Memory B cell (primary cell): Measurements from ENCODE around the gene COP1.
"Not testable (repeated sequence)": the region's sequence is repeated elsewhere in the genome, so short reads cannot be mapped to it uniquely, and the experiment has no call there.

ENCODE experiments used
- ATAC-seq: fragments of 150-1000 bp; cut with Tn5 transposase; 2 replicates; pipeline ENCODE4 v1.10.0; 2021; ENCODE audit warnings: low read depth, mild to moderate bottlenecking, moderate library complexity
- DNase-seq, 2 donors: peaks; one replicate each; pipeline ENCODE4 v3.0.0; 2022; ENCODE audit warnings: low spot score in 2 of 2
- H3K27ac Mint-ChIP-seq: one replicate; pipeline ENCODE4 v1.8.0; 2022; ENCODE audit warnings: mild to moderate bottlenecking, moderate library complexity, mixed read lengths
- H3K27me3 Mint-ChIP-seq: one replicate; pipeline ENCODE4 v1.8.0; 2022; ENCODE audit warnings: mixed read lengths
- H3K36me3 Mint-ChIP-seq: one replicate; pipeline ENCODE4 v1.8.0; 2022; ENCODE audit warnings: mild to moderate bottlenecking, mixed read lengths
- H3K4me1 Mint-ChIP-seq: one replicate; pipeline ENCODE4 v1.8.0; 2022; ENCODE audit warnings: mixed read lengths
- H3K4me3 Mint-ChIP-seq: one replicate; pipeline ENCODE4 v1.8.0; 2022; ENCODE audit warnings: mild to moderate bottlenecking, moderate library complexity, mixed read lengths
- H3K9me3 Mint-ChIP-seq: one replicate; pipeline ENCODE4 v1.8.0; 2022; ENCODE audit warnings: mixed read lengths

Gene COP1

GRCh38 chr1:176141449-176141848 is 65.6 kb downstream of the COP1 start:
- Mint-ChIP-seq H3K27me3 (no peaks in the 10 kb centered on the region), H3K36me3 (peaks cover 47% of the 10 kb centered on the region), H3K4me1 (peaks cover 18% of the 10 kb centered on the region), H3K9me3 (peaks cover 2% of the 10 kb centered on the region), H3K27ac (no peak overlapping the region), H3K4me3 (no peak overlapping the region)
- DNase-seq: no peak
- ATAC-seq: no peak

- no peak overlapping the region for H3K4me3 Mint-ChIP-seq
- no peak for ATAC-seq
- peaks cover 43% of the 10 kb centered on the region for H3K36me3 Mint-ChIP-seq
- no peak for DNase-seq
- peaks cover 14% of the 10 kb centered on the region for H3K4me1 Mint-ChIP-seq
- H3K27me3 Mint-ChIP-seq: no peaks in the 10 kb centered on the region
- H3K27ac Mint-ChIP-seq: no peak overlapping the region
- no peaks in the 10 kb centered on the region for H3K9me3 Mint-ChIP-seq
Observed at GRCh38 chr1:176136891-176137290, 70.2 kb downstream of the COP1 start.

GRCh38 chr1:176134666-176135065 is 72.4 kb downstream of the COP1 start:
- no peak overlapping the region for H3K4me3 Mint-ChIP-seq
- no peaks in the 10 kb centered on the region for H3K27me3 Mint-ChIP-seq
- no peaks in the 10 kb centered on the region for H3K9me3 Mint-ChIP-seq
- DNase-seq (no peak), ATAC-seq (no peak)
- peaks cover 13% of the 10 kb centered on the region for H3K4me1 Mint-ChIP-seq
- peaks cover 39% of the 10 kb centered on the region for H3K36me3 Mint-ChIP-seq
- no peak overlapping the region for H3K27ac Mint-ChIP-seq

DNA sequence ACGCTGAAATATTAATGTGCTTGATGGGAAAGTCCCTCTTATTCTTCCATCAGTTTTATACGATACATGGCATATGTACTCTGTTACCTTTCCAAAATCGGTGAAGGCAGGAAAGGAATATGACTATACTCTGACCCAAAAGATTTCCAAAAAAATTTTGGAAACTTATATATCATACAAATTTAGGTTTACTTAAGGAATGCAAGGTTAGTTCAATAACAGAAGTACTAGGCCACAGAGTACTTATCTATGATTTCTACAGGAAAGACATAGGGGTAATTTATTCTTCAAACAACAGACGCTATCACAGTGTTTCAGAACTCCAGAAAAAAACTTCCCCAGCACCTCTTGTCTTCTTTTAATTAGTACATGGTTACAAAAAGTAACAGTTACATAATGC is 84.8 kb downstream of the COP1 start:
- Mint-ChIP-seq H3K36me3 (peaks cover 41% of the 10 kb centered on the region), H3K4me1 (no peaks in the 10 kb centered on the region), H3K9me3 (peaks cover 14% of the 10 kb centered on the region), H3K27ac (no peak overlapping the region), H3K27me3 (no peaks in the 10 kb centered on the region), H3K4me3 (no peak overlapping the region)
- DNase-seq (no peak), ATAC-seq (no peak)

DNA sequence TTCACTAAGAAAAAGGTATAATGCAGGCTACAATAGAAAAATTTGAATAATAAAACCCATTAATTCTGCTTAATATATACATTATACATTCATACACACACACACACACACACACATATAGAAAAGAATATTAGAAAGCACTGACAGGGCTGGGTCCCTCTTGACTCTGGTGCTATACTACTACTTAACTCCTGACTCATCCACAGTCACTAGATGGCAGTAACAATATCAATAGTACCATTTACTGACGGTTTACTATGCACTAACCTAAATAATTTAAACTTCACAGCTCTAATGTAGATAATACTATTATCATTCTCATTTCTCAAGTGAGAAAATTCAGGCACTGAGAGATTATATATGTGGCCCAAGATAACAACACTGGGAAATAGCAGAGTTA is 87.5 kb downstream of the COP1 start:
- no peak for DNase-seq
- H3K27me3 Mint-ChIP-seq: no peaks in the 10 kb centered on the region
- peaks cover 5% of the 10 kb centered on the region for H3K9me3 Mint-ChIP-seq
- H3K36me3 Mint-ChIP-seq: peaks cover 31% of the 10 kb centered on the region
- H3K4me1 Mint-ChIP-seq: no peaks in the 10 kb centered on the region
- peak overlapping the region; percentile 49 for H3K27ac Mint-ChIP-seq
- ATAC-seq: no peak
- no peak overlapping the region for H3K4me3 Mint-ChIP-seq

GRCh38 chr1:176118985-176119384 is 88.1 kb downstream of the COP1 start:
- H3K9me3 Mint-ChIP-seq: peaks cover 2% of the 10 kb centered on the region
- no peak overlapping the region for H3K27ac Mint-ChIP-seq
- no peak overlapping the region for H3K4me3 Mint-ChIP-seq
- DNase-seq: no peak
- H3K4me1 Mint-ChIP-seq: no peaks in the 10 kb centered on the region
- H3K36me3 Mint-ChIP-seq: peaks cover 30% of the 10 kb centered on the region
- no peak for ATAC-seq
- no peaks in the 10 kb centered on the region for H3K27me3 Mint-ChIP-seq

DNA sequence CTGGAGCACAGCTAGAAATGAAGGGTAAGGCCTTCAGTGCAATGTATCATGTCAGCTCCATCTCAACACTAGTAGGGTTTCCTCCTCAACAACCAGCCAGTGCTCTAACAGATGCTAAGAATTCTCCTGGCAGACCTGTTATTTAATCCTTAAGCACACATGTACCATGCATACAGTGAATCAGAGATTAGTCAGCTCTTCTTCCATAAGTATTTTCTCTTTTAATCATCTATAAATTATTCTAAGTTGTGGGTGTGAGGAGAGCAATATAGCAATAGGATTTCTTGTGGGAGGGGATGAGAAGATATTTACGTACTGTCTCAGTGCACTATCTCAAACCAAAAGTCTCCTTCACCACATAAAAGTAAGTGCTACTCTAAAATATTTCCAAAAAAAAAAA is 95.3 kb downstream of the COP1 start:
- no peak for ATAC-seq
- Mint-ChIP-seq H3K27ac (no peak overlapping the region), H3K36me3 (peaks cover 44% of the 10 kb centered on the region), H3K9me3 (peaks cover 8% of the 10 kb centered on the region), H3K4me1 (no peaks in the 10 kb centered on the region), H3K4me3 (no peak overlapping the region), H3K27me3 (no peaks in the 10 kb centered on the region)
- no peak for DNase-seq

DNA sequence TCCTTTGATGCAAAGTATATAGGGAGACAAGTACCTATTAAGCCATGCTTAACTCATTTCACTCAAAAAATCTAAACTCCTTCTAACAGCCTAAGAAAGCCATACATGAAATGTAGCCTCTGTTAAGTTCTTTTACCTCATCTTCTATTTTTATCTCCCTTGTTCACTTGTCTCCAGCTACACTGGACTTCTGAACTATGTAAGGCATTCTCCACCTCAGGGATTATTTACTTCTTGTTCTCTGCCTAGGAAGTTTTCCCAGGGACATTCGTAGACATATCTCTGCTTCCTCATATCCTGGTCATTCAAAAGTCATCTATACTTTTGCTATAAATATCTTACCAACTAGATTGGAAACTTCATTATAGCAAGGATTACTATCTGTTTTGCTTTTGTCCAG is 96.9 kb downstream of the COP1 start:
- Mint-ChIP-seq H3K36me3 (peaks cover 51% of the 10 kb centered on the region), H3K4me1 (no peaks in the 10 kb centered on the region), H3K27me3 (no peaks in the 10 kb centered on the region), H3K27ac (no peak overlapping the region), H3K9me3 (peaks cover 8% of the 10 kb centered on the region), H3K4me3 (no peak overlapping the region)
- DNase-seq: no peak
- ATAC-seq: no peak

DNA sequence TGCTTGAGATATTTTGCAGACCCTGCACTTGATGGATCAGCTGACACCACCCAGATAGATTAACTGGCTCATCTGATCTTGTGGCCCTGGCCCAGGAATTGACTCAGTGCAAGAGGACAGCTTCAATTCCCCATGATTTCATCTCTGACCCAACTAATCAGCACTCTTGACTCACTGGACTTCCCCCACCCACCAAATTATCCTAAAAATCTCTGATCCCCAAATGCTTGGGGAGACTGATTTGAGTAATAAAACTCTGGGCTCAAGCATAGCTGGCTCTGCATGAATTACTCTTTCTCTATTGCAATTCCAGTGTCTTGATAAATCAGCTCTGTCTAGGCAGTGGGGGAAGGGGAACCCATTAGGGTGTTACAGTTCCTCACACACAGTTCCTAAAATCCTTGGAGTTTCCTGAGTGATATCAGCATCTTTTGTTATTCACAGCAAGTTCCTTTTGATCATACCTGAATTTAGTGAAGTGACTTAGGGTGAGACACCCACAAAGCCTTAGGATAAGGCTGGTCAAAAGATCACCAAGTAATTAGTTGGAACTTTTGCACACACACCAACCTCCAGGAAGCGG is 104.2 kb downstream of the COP1 start:
- no peaks in the 10 kb centered on the region for H3K4me1 Mint-ChIP-seq
- ATAC-seq (no peak), DNase-seq (no peak)
- peaks cover 70% of the 10 kb centered on the region for H3K36me3 Mint-ChIP-seq
- no peaks in the 10 kb centered on the region for H3K27me3 Mint-ChIP-seq
- H3K9me3 Mint-ChIP-seq: peaks cover 14% of the 10 kb centered on the region
- H3K4me3 Mint-ChIP-seq: no peak overlapping the region
- H3K27ac Mint-ChIP-seq: no peak overlapping the region

DNA sequence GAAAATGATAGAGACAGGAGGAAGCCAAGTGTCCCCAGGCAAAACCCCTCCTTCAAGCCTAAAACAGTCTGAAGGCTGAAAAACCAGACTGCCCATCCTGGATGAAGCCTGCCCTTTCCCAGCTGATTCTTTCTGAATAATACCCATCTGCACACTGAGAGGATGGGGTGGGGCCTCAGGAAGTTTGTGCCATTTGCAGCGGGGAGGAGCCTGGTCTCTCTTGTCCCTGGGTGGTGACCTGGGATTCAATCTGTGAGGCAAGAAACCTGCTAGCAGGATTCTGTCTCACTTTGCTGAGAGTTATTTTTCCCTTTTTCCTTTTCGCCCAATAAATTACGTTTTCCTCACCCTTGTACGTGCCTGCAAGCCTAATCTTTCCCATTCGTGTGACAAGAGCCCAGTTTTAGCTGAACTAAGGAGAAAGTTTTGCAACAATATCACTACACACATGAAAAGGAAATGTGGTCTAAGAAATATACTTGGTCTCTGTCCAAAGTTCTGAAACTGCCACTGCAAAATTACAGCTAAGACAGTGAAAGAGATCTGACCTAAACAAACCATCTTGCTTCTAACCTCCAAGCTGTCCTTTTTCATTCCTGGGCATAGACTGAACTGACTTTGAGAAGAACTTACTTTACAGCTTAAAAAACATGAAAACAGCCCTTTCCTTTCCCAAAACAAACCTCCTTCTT is 105.0 kb downstream of the COP1 start:
- no peaks in the 10 kb centered on the region for H3K4me1 Mint-ChIP-seq
- peaks cover 16% of the 10 kb centered on the region for H3K9me3 Mint-ChIP-seq
- H3K27ac Mint-ChIP-seq: no peak overlapping the region
- no peak overlapping the region for H3K4me3 Mint-ChIP-seq
- ATAC-seq: no peak
- H3K27me3 Mint-ChIP-seq: no peaks in the 10 kb centered on the region
- H3K36me3 Mint-ChIP-seq: peaks cover 69% of the 10 kb centered on the region
- no peak for DNase-seq

DNA sequence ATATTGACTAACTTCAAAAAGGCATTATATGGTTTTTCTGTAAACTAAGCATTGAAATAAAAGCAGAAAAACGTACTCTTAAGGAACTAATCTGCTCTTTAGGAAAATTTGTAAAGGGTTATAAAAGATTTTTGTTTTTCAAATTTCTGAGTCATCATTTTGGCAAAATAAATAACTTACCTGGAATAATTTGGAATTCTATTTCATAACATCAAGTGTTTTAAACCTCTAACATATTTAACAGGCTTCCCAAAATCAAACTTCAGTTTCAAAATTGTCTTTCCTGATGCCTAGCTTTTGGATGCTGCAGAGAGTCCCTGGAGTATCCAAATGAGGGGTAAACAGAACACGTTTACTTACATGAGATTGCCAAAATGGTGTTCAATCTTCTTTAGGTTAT is 108.5 kb downstream of the COP1 start:
- ATAC-seq: no peak
- H3K27me3 Mint-ChIP-seq: no peaks in the 10 kb centered on the region
- no peaks in the 10 kb centered on the region for H3K4me1 Mint-ChIP-seq
- H3K4me3 Mint-ChIP-seq: no peak overlapping the region
- DNase-seq: no peak
- H3K27ac Mint-ChIP-seq: no peak overlapping the region
- H3K9me3 Mint-ChIP-seq: peaks cover 12% of the 10 kb centered on the region
- H3K36me3 Mint-ChIP-seq: peaks cover 63% of the 10 kb centered on the region

GRCh38 chr1:176096015-176096414 is 111.1 kb downstream of the COP1 start:
- no peaks in the 10 kb centered on the region for H3K27me3 Mint-ChIP-seq
- no peaks in the 10 kb centered on the region for H3K4me1 Mint-ChIP-seq

GRCh38 chr1:176090766-176091165 is 116.3 kb downstream of the COP1 start:
- Mint-ChIP-seq H3K4me3 (no peak overlapping the region), H3K36me3 (peaks cover 37% of the 10 kb centered on the region), H3K9me3 (peaks cover 6% of the 10 kb centered on the region), H3K27me3 (no peaks in the 10 kb centered on the region), H3K27ac (no peak overlapping the region), H3K4me1 (no peaks in the 10 kb centered on the region)
- ATAC-seq (no peak), DNase-seq (no peak)

More at GRCh38 chr1:176096015-176096414, 111.1 kb downstream of the COP1 start:
- no peak for ATAC-seq
- Mint-ChIP-seq H3K4me3 (no peak overlapping the region), H3K36me3 (peaks cover 44% of the 10 kb centered on the region), H3K9me3 (peaks cover 7% of the 10 kb centered on the region), H3K27ac (no peak overlapping the region)
- DNase-seq: no peak

GRCh38 chr1:176087746-176088145 is 119.3 kb downstream of the COP1 start:
- not testable (repeated sequence) for H3K9me3 Mint-ChIP-seq, ATAC-seq, H3K27me3 Mint-ChIP-seq, DNase-seq, H3K4me1 Mint-ChIP-seq, H3K27ac Mint-ChIP-seq, H3K4me3 Mint-ChIP-seq
- H3K36me3 Mint-ChIP-seq: peaks cover 45% of the 10 kb centered on the region
